Measurements from ENCODE around the gene WNT7A.

Gene WNT7A

DNA sequence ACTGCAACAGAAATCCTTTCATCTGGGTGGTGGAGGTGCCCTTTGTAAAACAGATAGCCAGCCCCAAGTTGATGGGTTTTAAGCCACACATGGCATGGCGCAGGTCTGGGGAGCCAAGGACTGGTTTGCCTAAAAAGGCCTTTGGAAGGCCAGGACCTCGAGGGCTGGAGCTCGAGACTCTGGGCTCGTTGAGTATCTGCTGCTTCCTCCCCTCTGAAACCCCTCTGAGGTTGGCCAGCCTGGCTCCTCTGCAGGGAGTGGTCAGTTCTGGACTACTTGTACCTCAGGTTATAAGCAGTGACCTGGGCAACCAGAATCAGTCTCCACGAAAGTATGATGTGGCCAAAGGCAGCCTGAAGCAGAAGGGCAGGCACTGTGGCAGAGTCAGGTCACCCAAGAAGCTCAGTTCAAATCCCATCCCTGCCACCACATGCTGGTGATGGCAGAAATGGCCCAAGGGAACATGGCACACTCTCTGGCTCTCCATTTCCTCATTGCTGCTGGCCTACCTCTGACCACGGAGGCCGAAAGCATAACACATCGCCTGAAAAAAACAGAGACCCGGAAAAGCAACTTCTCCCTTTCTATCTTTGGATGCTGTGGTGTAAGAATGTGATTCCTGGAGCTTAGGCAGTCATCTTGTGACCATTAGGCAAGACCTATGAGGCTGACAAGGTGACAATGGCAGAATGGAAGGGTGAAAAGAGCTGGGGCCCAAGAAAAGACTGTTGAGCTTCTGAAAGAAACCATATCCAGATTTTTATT, 51.2 kb downstream of the WNT7A start:
- no peak for DNase-seq (ENCODE audit: low read depth in 2 of 2)

DNA sequence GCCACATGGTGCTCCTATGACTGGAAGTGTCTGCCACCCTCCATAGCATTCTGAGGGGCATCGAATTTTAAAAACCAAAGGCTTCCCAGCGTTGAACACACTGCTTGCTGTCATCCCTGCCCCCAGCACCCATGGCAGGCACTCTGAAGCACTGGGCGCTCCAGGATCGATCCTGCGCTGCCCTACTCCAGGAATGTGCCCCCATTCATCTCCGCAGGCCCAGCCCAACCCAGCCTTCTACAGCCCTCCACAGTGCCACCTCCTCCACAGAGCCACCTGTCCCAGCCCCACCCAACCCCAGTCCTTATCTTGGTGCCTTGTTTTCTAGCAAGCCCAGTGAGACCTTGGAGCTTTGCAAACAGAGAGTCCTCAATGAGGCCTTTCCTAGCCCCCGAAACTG, 52.2 kb downstream of the WNT7A start:
- no peak for DNase-seq (ENCODE audit: low read depth in 2 of 2)

DNA sequence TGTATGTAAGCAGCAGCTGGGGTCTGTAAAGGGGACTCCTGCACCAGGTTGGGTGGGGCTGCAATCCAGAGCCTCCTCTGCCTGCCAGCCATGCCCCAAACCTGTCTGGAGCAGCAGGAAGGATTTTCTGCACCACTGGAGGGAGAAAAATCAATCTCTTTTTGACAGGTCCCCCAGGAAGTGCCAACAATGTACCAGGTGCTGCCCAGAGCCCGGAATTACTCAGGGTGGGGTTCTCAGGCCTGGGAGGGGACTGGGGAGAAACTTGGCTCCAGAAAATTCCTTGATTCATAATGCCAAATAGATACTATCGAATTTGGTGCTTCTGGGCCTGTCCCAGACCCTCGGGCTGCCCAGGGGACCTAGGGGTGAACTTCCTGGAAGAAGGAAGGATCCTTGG, 52.6 kb downstream of the WNT7A start:
- DNase-seq (ENCODE audit: low read depth in 2 of 2), result no peak

DNA sequence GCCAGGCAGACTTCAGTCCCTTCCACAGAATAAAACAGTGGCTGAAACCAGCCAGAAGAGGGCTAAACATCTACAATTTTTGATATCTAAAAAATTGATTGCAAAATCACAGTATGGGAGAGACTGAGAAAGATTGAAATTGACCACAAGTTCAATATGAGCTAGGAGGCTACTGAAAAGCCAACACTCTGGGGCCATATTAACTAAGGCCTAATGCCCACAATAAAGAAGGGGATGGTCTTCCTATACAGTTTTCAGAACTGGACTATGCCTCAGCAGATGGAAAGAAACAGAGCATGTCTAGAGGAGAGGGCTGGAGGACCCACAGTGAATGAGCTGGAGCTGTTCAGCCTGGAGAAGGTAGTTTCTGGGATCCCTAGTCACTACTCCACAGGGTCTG, 53.2 kb downstream of the WNT7A start:
- DNase-seq (ENCODE audit: low read depth in 2 of 2), result no peak

DNA sequence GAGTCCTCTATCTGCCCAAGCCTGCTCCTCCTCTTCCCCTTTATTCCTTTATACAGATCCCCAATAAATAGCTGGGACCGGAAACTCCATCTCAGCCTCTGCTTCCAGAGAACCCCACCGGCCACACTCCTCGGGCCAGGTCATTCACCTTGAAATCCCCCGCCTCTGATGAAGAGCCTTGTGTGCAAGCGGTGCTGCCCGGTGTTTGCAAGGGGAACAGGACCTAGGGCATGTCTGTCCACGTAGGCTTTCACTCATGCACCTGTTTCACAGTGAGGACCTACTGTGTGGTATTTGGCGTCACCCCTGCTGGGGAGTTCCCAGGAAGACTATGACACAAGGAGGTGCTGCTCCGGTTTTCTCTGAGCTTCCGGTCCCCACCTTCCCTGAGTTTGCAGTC, 54.0 kb downstream of the WNT7A start:
- DNase-seq (ENCODE audit: low read depth in 2 of 2), result no peak

DNA sequence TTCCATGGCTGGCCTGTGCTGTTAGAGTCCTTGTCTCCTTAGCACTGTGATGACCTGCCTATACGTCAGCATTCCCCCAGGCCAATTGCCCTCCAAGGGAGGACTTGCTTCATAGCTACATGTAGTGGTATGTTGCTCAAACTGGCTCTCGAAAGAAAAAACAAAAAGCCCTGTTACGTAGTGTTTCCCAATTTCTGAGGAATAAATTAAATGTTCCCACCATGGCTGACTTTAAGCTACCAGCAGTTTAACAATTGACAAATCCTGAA, 54.6 kb downstream of the WNT7A start:
- no peak for DNase-seq (ENCODE audit: low read depth in 2 of 2)

DNA sequence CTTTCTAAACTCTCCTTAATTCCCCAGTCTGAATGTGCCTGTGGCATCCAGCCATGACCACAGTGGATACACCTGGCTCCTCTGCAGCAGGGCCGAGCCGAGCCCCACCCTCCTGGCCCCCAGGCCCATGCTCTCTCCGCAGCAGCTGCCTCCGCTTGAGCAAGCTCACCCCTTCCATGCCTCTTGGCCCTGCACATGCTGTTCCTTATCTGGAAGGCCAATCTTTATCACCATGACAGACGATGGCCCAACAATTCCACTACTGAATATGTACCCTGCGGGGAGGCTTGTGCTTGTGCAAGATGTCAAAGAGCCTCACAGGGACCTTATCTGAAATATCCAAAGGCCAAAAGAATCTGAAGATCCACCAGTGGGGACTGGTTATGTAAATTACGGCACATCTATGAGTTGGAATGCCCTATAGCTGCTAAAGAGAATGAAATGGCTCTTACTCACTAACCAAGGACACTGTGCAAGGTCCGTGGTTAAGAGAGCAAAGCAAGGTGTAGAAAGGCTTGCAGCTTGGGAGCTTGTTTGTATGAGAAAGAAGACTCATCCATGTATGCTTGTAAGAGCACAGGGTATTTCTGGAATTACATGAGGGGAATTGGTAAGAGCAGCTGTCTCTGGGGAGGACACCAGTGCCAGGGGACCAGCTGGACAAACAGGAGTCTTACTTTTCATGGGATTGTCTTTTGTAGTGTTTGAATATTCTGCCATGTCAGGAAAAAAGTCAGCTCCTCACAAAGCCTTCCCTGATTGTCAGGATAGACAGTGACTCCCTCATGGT, 55.2 kb downstream of the WNT7A start:
- no peak for DNase-seq (ENCODE audit: low read depth in 2 of 2)

DNA sequence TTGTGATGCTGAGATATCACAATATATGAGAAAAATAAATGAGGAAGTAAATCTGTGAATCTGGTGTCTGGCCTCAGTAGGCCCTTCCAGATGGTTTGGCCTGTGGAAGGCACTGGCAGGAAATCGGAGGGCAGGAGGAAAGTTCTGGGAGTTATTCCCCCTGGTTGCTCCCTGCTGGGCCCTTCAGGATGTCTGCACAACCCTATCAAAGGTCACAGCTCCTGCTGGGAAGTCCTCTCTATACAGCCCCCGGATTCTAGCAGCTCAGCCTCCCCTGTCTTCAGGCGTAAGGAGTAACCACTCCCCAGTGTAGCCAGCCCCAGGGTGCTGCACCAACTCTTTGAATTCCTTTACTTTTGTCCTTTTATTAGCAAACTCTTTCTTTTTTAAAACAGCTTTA, 56.2 kb downstream of the WNT7A start:
- DNase-seq (ENCODE audit: low read depth in 2 of 2), result no peak

DNA sequence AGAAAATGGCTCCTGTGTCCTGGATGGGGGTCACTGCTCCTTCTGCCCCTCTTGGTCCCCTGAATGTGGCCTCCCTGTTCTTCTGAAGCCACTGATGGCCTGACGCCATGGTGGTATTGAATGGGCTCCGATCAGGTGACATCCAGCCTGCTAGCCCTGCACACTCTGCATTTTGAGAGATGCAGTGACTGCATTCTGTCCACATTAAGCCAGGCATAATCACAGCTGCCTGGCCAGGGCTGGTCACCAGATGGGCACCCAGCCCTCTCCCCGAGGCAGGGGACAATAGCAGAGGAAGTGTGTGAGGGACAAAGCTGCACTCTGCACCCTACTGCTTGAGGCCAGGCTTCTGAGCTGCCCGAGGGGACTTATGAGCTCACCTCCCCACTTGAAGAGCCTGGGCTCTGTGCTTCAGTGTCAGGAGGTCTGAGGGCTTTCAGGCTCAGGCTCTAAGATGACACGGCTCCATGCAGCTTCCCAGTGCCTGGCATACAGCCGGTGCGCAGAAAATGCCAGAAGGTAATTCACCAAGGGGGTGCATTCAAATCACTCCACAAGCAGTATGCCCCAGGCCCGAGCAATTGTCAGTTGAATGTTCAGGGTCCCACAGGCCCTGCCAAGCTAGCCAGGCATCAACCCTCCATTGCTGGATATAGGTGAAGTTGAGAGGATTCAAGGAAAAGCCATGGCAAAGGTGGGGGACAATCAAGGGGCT, 56.8 kb downstream of the WNT7A start:
- no peak for DNase-seq (ENCODE audit: low read depth in 2 of 2)

DNA sequence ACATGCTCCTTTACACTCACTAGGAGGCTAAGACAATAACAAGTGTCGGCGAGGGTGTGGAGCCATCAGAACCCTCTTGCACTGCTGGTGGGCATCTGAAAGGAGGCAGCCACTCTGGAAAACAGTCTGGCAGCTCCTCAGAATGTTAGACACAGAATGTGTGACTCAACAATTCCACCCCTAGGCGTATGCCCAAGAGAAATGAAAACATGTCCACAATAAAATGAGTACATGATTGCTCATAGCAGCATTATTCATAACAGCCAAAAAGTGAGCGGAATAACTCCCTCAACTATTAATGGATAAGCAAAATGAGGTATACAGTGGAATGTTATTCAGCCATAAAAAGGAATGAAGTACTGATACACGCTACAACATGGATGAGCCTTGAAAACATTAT, 57.8 kb downstream of the WNT7A start:
- DNase-seq (ENCODE audit: low read depth in 2 of 2), result no peak

DNA sequence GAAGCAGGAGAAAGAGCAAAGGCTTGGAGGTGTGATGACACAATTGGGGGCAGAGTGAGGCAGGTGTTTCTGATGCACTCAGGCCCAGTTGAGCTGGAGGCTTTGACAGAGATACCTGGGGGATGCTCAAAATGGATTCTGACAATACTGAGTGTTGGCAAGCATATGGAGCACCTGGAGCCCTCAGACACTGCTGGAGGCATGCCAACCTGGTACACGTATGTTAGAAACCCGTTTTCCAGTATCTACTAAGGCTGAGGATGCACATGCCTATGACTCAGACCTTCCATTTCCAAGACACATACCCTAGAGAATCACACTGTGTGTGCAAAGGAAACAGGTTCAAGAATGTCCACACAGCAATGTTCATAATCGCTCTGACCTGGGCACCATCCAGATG, 58.7 kb downstream of the WNT7A start:
- DNase-seq (ENCODE audit: low read depth in 2 of 2), result no peak

DNA sequence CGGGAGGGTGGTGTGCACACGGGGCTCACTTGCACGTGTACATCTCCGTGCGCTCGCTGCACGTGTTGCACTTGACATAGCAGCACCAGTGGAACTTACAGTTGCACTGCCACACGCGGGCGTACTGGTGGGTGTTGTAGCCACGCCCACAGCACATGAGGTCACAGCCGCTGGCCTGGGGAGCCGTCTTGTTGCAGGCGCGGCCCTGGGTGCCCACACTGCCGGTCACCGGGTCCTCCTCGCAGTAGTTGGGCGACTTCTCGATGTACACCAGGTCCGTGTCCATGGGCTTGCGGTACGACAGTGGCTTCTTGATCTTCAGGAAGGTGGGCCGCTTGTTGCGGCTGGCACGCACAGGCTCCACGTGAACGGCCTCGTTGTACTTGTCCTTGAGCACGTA, 61.0 kb downstream of the WNT7A start:
- no peak for DNase-seq (ENCODE audit: low read depth in 2 of 2)

DNA sequence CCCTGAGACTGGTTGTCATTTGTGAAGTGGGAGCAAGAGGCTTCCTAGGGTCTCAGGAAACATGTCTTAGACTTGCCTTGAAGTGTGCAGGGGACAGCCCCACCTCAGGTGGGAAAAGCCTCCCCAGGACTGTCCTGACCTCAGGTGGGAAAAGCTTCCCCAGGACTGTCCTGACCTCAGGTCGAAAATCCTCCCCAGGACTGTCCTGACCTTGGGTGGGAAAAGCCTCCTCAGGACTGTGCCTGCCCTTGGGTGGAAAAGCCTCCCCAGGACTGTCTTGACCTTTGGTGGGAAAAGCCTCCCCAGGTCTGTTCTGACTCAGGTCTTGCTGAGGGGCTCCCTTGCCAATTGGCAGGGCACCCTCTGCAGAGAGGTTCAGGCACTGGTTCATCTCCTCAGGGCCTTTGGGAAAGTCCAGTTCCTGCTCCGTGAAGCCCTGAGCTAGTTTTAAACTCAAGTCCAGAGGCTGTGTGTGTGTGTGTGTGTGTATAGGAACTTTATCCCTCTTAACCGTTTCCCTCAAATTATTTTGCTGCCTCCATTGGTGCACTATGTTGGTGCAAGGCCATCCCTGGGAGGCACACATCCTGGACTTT, 64.7 kb downstream of the WNT7A start:
- DNase-seq (ENCODE audit: low read depth in 2 of 2), result no peak

DNA sequence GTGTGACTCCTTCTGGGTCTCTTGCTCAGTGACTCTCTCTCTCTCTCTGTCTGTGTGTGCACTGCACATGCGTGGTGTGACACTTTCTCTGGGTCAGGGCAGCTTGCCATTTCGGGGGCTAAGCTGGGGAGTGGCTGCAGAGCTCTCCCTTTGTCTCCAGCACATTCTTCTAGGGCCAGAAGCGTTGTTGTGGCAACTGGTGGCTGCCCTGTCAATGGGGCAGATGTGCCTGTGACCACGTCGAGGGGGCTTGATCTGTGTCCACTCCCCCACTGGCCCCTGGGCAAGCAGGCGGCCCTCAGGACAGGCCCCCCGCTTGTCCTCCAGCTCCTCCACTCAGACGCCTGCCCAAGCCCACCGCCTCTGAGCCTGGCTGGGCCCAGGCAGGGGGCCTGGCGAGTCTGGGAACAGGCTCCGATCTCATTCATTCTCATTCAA, 67.8 kb downstream of the WNT7A start:
- DNase-seq (ENCODE audit: low read depth in 2 of 2), result no peak

DNA sequence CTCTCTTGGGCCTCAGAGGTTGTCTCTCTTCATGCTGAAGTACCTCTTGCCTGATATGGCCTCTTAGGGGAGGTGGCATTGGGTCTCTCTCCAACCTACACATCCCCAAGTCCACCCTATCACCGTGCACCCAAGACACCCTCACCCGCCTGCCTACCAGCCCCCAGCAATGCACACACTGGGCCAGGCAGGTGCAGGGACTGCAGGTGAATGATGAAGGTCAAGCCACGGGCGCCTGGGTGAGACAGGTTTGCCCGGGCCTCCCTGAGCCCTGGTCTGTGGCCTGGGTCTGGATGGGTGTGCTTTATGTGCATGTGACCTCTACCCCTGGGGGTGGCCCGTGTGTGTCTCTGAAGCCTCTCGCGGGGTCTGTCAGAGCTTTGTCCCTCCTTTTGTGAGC, 68.3 kb downstream of the WNT7A start:
- DNase-seq (ENCODE audit: low read depth in 2 of 2), result no peak

DNA sequence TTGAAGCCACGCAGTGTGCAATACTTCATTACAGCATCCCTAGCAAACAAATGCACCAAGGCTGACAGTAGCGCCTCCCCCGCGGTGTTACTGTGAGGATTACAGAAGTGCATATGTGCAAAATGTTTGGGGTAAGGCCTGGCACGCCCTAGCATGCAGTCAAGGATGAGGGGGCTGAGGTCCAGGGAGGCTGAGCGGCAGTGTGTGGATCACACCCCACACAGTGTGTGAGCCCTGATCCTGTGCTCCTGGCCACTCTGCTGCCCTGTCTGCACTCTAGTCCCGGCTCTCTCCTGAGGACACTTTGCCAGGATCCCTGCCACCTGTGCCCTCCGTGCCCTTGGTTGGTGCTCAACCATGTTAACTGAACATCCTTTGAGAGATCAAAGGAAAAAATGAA, 71.3 kb downstream of the WNT7A start:
- no peak for DNase-seq (ENCODE audit: low read depth in 2 of 2)

DNA sequence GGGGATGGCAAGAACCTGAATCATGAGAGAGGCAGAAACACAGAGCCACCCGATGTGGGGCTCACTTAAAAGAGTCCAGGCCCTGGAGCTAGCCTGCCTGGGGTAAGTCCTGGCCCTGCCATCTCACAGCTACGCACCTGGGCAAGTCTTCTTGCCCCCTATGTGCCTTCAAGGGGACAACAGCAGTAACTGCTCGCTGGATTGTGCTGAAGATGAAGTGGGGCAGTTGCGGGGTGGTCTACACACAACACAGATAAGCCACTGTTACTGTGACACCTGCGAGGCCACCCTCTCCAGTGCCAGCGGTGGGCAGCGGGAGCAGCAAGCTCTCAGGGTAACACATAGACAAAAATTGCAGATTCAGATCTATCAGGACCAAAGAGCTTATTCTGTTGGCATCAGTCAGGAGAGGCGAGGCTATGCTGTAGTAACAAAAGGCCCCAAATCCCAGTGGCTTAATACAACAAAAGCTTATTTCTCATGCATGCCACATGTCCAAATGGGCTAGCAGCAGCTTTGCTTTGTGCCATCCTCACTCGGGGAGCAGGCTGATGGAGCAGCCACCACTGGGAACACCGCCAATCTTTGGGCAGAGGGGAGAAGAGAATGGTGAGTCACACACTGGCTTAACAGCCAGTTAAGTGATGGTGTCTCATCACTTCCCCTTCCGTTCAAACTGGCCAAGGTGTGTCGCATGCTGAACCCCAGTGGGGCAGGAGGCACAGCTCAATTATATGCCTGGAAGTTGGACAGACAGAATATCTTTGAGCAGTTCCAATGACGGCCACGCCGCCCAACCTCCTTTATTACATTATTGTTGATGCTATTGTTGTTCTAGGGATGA, 78.3 kb downstream of the WNT7A start:
- no peak for DNase-seq (ENCODE audit: low read depth in 2 of 2)

DNA sequence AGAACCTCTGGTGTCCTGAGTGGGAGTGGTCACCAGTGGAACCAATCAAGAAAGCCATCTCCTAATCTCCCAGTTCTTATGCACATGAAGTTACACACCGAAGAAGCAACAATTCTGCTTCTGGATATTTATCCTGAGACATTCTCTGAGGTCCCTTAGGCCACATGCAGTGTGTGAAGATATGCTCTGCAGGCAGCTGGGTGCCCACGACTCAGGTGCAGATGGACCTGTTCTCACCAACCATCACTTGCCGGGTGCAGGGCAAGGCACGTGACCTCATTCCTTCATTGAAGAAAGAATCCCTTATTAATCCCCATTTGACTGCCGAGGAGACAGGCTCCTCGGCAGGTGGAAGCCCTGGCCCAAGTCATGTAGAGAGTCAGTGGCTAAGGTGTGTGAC, 79.8 kb downstream of the WNT7A start:
- DNase-seq (ENCODE audit: low read depth in 2 of 2), result no peak

DNA sequence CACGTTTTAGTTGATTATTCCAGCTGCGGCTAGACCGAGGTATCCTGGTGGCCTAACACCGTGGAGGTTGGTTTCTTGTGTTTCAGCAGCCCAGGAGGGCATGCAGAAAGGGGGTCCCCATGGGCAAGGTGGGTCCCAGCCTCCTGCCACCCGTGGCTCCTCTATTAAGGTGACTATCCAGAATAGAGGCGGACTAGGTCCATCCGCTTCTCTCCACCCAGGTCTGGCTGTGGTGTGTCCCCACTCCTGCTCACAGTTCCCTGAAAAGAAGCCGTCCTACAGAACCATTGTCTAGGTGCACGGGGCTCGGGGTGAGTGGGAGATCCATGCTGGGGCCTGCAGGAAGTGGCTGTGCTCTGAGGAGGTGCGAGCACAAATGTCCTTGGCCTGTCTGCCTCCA, 81.5 kb downstream of the WNT7A start:
- DNase-seq (ENCODE audit: low read depth in 2 of 2), result no peak

DNA sequence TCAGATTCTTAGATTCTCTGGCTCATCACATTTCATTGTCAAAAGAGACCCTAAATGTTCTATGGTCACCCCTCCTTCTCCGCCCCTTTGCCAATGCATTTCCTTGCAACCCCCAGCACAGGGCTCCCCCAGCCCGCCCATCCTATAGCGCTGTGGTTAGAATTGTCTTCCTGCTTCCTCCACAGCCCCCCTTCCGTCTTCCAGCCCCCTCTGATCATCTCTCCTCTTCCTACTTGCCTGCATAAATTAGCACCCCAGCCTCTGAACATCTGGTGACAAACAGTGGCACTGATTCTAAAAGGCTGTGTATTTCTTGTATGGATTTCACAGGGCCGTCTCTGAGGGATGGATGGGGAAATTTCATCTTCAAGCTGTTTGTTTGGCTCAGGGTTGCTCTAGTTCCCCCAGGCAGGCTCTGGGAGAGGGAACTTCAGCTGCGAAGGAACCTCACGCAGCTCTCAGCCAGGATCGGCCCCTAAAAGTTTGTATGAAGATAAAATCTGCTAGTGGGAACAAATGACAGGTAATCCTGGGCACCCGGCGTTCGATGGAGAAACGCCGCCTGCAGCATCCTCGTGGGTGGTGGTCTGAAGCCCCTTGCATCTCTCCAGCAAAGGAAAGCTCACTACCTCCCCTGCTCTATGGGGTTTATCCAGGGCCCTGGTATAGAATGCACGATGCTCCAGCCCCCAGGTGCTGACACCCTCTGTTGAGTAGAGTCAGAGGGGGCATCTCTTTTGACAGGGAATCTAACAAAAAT, 83.0 kb downstream of the WNT7A start:
- no peak for DNase-seq (ENCODE audit: low read depth in 2 of 2)

DNA sequence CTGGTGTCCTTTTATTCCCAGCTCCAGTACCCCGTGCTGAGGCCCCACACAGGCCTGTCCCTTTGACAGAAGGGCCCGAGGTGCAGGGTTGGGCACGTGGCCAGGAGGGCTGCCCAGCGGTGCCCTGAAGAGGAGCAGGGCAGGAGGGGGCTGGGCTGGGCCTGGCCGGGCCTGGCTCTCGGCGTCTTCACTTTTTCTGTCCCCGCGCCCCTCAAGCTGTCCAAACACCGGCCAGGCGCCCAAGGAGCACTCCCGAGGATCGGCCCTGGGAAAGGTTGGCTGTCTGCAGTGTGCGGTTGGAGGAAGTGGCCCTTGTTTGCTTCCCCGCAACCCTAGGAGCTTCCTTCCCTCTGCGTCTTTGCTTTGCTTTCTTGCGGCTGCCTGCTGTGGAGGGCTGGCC, 84.1 kb downstream of the WNT7A start:
- no peak for DNase-seq (ENCODE audit: low read depth in 2 of 2)
